ENCODE measurements around the gene LEFTY1. TPM values are rescaled to one million over a fixed set of nuclear protein-coding genes. Genes with fewer than 3 reads are reported as not detected.

Gene LEFTY1
- total RNA-seq, 4 donors from 2014 or later: 0.33 TPM; not detected in 3

- Histone ChIP-seq H3K4me3 (no peak overlapping the region), H3K27ac (replicated peaks in 1 of 4) (no peak overlapping the region), H3K27me3 (no peaks in the 10 kb centered on the region), H3K4me1 (peaks cover 10 to 32% (median 14%) of the 10 kb centered on the region in 4 donors), H3K9me3 (no peaks in the 10 kb centered on the region), H3K36me3 (peaks cover 27 to 90% (median 83%) of the 10 kb centered on the region in 4 donors)
- 48% methylated on average over 7 of the region's 7 CpGs for WGBS
- intact Hi-C loops (cut with DNase I): loop anchor here (10.0 kb wide), 1 partner anchor 205 kb away; no protein-coding TSS in a partner anchor
- DNase-seq (ENCODE audit: extremely low spot score): no peak
- TF ChIP-seq CTCF (IDR thresholded peaks at IDR 0.05) (no peak), POLR2AphosphoS5 (IDR thresholded peaks at IDR 0.05) (peak in 1 of 2 donors; percentile 28), EP300 (IDR thresholded peaks at IDR 0.05) (no peak)
Observed at GRCh38 chr1:225849925-225850324, 39.0 kb downstream of the LEFTY1 start.

- 66% methylated on average over 16 of the region's 16 CpGs for WGBS
- no peaks in the 10 kb centered on the region for H3K9me3 ChIP-seq
- peak overlapping the region in 2 of 4 donors; percentile 14 to 26 for H3K27ac ChIP-seq (replicated peaks in 1 of 4)
- DNase-seq (ENCODE audit: extremely low spot score): no peak
- H3K27me3 ChIP-seq: no peaks in the 10 kb centered on the region
- H3K36me3 ChIP-seq: peaks cover 31 to 92% (median 83%) of the 10 kb centered on the region in 4 donors
- H3K4me3 ChIP-seq: no peak overlapping the region
- intact Hi-C loops (cut with DNase I): loop anchor here (10.0 kb wide), 1 partner anchor 203 kb away; no protein-coding TSS in a partner anchor
- H3K4me1 ChIP-seq: peaks cover 10 to 34% (median 15%) of the 10 kb centered on the region in 4 donors
- TF ChIP-seq POLR2A (IDR thresholded peaks at IDR 0.05; ENCODE audit: low read depth) (no peak), CTCF (IDR thresholded peaks at IDR 0.05) (no peak), EP300 (IDR thresholded peaks at IDR 0.05) (no peak), POLR2AphosphoS5 (IDR thresholded peaks at IDR 0.05) (no peak)
Observed at GRCh38 chr1:225848030-225848955, 40.7 kb downstream of the LEFTY1 start.

- WGBS: 80% methylated on average over 1 of the region's 4 CpGs
- intact Hi-C loops (cut with DNase I): loop anchor here (2.0 to 10.0 kb wide), 4 partner anchors 37 to 373 kb away; partner anchors contain the start of gene EPHX1
- no peaks in the 10 kb centered on the region for H3K9me3 ChIP-seq
- no peak overlapping the region for H3K27ac ChIP-seq (replicated peaks in 1 of 4)
- H3K27me3 ChIP-seq: no peaks in the 10 kb centered on the region
- peaks cover 28 to 92% (median 83%) of the 10 kb centered on the region in 4 donors for H3K36me3 ChIP-seq
- no peak for TF ChIP-seq POLR2A (IDR thresholded peaks at IDR 0.05; ENCODE audit: low read depth)
- TF ChIP-seq POLR2AphosphoS5 (IDR thresholded peaks at IDR 0.05): no peak
- TF ChIP-seq EP300 (IDR thresholded peaks at IDR 0.05): no peak
- TF ChIP-seq CTCF (IDR thresholded peaks at IDR 0.05): no peak
- DNase-seq (ENCODE audit: extremely low spot score): no peak
- H3K4me3 ChIP-seq: no peak overlapping the region
- peaks cover 10 to 34% (median 15%) of the 10 kb centered on the region in 4 donors for H3K4me1 ChIP-seq
Observed at GRCh38 chr1:225847610-225848009, 41.3 kb downstream of the LEFTY1 start.

GRCh38 chr1:225846331-225847310, 42.3 kb downstream of the LEFTY1 start:
- no peak for TF ChIP-seq POLR2AphosphoS5 (IDR thresholded peaks at IDR 0.05)
- TF ChIP-seq EP300 (IDR thresholded peaks at IDR 0.05): no peak
- no peak for TF ChIP-seq CTCF (IDR thresholded peaks at IDR 0.05)
- TF ChIP-seq POLR2A (IDR thresholded peaks at IDR 0.05; ENCODE audit: low read depth): no peak
- whole genome bisulfite sequencing: 83% methylated on average over 5 of the region's 20 CpGs
- Histone ChIP-seq H3K27me3 (no peaks in the 10 kb centered on the region), H3K9me3 (no peaks in the 10 kb centered on the region), H3K4me1 (peaks cover 10 to 34% (median 15%) of the 10 kb centered on the region in 4 donors), H3K36me3 (peaks cover 31 to 92% (median 81%) of the 10 kb centered on the region in 4 donors), H3K4me3 (no peak overlapping the region), H3K27ac (replicated peaks in 1 of 4) (peak overlapping the region in 2 of 4 donors; percentile 16 to 37)
- intact Hi-C loops (cut with DNase I): loop anchor here (2.0 to 10.0 kb wide), 4 partner anchors 36 to 372 kb away; partner anchors contain the start of gene EPHX1
- DNase-seq (ENCODE audit: extremely low spot score): no peak
